HG02885 (cell line): ENCODE measurements around the gene PAX2.

ENCODE experiments used
- ATAC-seq: cut with Tn5 transposase; IDR thresholded peaks from one replicate; pipeline ENCODE4 v1.9.1; 2021; ENCODE audit warnings: mild to moderate bottlenecking; ENCODE audit not compliant: unreplicated experiment, poor library complexity

The PAX2 gene

DNA sequence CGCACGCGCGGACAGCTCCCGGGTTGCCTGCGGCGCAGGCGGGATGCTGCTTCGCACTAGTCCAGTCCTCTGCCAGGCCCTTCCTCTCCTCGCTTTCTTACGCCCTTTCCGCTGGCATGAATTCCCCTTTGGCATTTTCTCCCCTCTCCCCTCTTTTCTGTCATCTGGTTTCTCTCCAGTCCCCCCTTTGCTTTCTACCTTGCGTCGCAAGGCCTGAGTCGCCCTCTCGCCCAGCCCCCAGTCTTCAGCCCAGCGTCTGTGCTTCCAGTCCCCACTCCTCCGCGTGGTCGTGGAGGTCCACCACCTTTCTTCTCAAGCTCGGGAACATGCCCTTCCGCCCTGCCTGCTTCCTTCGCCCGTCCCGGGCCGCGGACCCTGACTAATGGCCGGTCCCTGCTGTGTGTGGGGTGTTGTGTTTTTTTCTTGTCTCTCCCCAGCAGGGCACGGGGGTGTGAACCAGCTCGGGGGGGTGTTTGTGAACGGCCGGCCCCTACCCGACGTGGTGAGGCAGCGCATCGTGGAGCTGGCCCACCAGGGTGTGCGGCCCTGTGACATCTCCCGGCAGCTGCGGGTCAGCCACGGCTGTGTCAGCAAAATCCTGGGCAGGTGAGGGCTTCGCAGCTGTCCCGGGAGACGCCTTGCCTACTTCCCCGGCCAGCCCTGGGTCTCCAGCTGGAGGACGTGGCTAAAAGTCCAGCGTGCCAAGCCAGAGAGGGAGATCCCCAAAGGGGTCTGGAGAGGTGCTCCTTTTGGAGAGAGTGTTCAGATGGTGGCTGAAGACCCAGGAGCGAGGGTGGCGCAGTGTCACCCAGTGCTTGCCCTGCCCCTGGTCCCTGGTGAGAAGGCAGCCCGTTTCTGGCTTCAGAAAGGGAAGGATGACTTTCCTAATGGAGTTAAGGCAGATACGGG, 4.2 kb downstream of the PAX2 start:
- ATAC-seq: no peak

DNA sequence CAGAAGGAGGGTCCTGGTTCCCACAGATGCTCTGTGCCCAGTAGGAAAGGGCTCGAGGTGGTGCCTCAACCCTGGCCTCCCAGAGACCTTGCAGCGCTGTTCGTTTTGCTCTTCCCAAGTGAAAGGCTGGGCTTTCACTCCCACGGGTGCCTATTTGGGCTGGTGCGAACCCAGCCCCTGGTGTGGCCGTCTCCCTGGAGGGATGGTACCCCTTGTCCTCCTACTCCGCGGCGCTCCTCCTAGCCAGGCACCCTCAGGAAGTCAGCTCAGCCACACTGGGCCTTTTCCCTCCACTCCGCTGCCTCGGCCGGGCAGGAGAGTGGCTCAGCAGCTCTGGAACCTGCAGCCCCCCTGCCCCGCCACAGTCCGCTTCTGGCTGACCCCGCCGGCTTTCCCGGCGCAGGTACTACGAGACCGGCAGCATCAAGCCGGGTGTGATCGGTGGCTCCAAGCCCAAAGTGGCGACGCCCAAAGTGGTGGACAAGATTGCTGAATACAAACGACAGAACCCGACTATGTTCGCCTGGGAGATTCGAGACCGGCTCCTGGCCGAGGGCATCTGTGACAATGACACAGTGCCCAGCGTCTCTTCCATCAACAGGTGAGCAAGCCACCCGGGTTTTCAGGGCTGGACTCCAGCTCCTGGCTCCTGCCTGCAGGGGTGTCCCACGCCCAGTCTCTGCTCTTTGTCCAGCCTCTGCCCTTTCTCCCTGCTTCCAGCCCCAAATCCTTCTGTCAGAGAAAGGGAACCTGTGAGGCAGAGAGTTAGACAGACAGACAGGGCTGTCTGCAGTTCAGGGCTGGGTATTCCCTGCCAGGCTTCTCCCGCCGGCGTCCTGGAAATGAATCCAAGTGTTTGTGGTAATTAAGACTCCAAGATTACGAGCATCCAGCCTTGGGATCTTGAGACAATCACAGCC, 5.2 kb downstream of the PAX2 start:
- ATAC-seq: no peak

- ATAC-seq: no peak
Observed at GRCh38 chr10:100751211-100751933, 6.0 kb downstream of the PAX2 start.

GRCh38 chr10:100755821-100756220, 10.4 kb downstream of the PAX2 start:
- ATAC-seq: no peak

DNA sequence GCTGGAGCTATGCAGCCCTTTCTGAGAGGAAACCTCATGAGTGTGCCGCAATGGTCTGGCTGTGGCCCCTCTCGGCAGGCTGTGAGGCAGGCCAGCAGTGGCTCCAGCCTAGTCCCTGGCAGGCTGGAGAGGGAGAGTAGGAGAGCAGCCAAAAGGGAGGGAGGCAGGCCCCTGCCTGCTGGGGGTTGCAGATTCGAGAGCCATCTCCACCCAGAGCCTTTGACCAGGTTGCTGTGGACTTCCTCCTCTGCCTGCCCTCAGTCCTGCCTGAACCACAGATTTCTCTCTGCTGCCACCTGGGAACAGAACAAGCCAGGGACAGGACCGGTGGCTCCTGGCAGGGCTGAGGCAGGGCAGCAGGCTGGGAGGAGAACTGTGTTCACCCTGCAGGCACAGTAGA, 13.9 kb downstream of the PAX2 start:
- no peak for ATAC-seq

- no peak for ATAC-seq
Observed at GRCh38 chr10:100760726-100761125, 15.3 kb downstream of the PAX2 start.

GRCh38 chr10:100761191-100761590, 15.8 kb downstream of the PAX2 start:
- no peak for ATAC-seq

DNA sequence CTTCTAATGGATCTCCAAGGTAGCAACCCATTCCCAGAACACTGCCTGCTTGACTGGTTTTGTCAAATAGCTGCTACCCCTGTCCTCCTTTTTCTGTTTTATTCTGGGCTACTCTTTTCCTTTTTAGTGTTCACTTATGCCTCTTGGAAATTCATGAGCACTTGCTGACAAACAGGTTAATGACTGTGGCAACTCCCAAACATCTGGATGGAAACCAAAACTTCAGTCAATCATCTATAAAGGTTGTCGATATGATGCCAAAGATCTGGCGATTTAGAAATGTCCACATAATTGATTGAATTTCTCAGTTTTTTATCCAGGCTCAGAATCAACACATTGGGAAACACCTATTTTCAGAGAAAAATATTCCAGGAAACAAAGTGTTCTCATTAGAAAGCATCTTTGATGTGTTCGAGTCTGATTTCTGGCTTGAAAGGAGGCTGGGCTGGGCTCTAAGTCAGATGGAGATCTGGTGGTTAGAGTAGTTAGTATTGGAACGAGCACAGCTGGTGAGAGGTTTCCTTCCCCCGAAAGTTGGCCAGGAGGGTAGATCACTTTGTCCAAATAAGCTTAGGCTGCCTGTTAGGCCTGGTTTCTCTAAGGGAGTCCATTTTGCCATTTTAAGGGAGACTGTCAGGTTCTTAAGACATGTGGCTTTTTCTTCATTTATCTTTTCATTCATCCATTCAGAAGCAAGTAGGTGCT, 17.8 kb downstream of the PAX2 start:
- ATAC-seq: no peak

GRCh38 chr10:100766693-100767421, 21.5 kb downstream of the PAX2 start:
- no peak for ATAC-seq

- ATAC-seq: no peak
Observed at GRCh38 chr10:100767422-100767775, 22.0 kb downstream of the PAX2 start.

DNA sequence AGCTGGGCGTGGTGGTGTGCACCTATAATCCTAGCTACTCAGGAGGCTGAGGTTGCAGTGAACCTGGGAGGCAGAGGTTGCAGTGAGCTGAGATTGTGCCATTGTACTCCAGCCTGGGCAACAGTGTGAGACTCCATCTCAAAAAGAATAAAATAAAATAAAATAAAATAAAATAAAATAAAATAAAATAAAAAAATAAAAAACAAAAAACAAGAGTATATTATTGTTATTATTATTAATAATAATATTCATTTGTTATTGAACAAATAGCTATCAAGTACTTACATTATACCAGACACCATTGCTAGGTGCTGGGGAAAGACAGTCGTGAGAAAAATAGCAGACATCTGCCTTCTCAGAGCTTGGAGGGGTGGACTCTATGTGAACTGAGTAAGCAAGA, 24.1 kb downstream of the PAX2 start:
- no peak for ATAC-seq

DNA sequence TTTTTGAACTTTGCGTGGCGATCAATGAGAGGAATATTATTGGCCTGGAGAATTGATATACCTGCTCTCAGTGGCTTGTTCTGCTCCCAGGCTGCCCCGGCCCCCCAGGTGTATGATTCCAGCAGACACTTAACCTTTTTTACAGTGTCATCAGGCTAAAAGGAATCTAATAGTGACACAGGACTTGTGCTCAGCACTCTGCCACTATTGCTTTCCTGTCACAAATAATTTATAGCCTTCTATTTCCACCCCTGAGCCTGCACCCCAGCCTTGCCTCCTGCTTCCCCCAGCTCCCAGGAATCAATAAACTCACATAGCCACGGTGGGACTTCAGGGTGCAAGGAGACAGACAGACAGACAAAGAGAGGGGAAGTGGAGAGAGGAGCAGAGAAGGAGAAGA, 28.3 kb downstream of the PAX2 start:
- no peak for ATAC-seq

DNA sequence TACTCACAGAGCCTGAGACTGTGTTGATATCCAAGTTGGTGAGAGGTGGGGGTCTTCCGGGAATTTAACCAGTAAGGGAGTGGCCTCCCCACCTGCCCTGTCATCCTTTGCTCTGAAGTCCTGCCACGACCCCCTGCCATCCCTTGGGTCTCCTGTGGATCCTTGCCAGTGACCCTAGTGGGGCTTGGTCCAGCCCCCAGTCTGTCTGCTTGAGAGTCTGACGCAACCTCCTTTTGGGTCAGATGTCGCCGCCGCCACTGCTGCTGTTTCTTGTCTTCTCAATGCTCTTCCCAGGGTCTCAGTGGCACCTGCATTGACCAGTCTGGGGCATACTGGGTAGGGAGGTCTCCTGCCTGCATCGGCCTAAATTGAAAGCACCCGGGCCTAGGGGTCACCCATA, 28.8 kb downstream of the PAX2 start:
- ATAC-seq: no peak

GRCh38 chr10:100774876-100775275, 29.5 kb downstream of the PAX2 start:
- ATAC-seq: no peak

- no peak for ATAC-seq
Observed at GRCh38 chr10:100775386-100775785, 30.0 kb downstream of the PAX2 start.

GRCh38 chr10:100775871-100776270, 30.5 kb downstream of the PAX2 start:
- ATAC-seq: no peak

- ATAC-seq: no peak
Observed at GRCh38 chr10:100776671-100777070, 31.3 kb downstream of the PAX2 start.

GRCh38 chr10:100779329-100779728, 33.9 kb downstream of the PAX2 start:
- no peak for ATAC-seq

DNA sequence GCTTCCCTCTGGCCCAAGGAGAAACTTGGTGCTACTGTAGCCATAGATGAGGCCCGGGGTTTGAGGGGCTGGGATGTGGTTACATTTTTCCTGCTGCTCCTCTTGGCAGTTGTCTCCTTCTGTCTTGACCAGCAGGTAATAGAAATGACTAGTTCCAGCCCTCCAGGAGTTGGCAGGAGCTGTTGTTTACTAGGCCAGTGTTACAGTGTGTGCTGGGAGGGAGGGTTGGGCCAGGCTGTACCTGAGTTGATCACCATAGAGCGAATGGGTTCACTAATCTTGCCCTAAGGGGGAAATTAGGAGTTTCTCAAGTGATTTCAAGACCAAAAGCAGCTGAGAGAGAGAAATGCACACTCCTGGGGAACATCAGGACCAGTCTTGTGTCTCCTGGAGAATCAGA, 34.9 kb downstream of the PAX2 start:
- no peak for ATAC-seq
